Thoracic aorta (tissue), 2 donors: Measurements from ENCODE around the gene USP31. TPM values are rescaled to one million over a fixed set of nuclear protein-coding genes. Genes with fewer than 3 reads are reported as not detected.
A peak's percentile ranks its signal among the peaks of the same experiment; 100 is the strongest.

Experiments
- ATAC-seq: fragments of 150-250 bp; one replicate; pipeline ENCODE4 v1.8.0; 2017; ENCODE audit warnings: low read depth; ENCODE audit not compliant: insufficient number of reproducible peaks, low FRiP score
- DNase-seq: peaks from one replicate; pipeline ENCODE4 v3.0.0-alpha.2; 2020; ENCODE audit warnings: low spot score
- H3K27ac ChIP-seq, 2 donors: fragments of 200-600 bp; sonication (generic); 1 replicate in 1 of 2; 2 replicates in 1 of 2; pipeline ENCODE4 v1.5.1; 2016; ENCODE audit warnings: mild to moderate bottlenecking in 2 of 2, moderate library complexity in 2 of 2
- H3K27me3 ChIP-seq: fragments of 200-600 bp; sonication (generic); replicated peaks from 2 replicates; pipeline ENCODE4 v1.6.0; 2016; ENCODE audit warnings: mild to moderate bottlenecking; ENCODE audit not compliant: insufficient read depth
- H3K36me3 ChIP-seq: fragments of 200-600 bp; sonication (generic); one replicate; pipeline ENCODE4 v1.5.1; 2016
- H3K4me1 ChIP-seq, 2 donors: fragments of 200-600 bp; sonication (generic); 1 replicate in 1 of 2; 2 replicates in 1 of 2; pipeline versions ENCODE4 v1.5.1 to v1.6.0; 2016; ENCODE audit warnings: low read depth in 2 of 2, mild to moderate bottlenecking in 1 of 2; ENCODE audit not compliant: control insufficient read depth in 1 of 2
- H3K4me3 ChIP-seq: fragments of 200-600 bp; sonication (generic); 2 replicates; pipeline ENCODE4 v1.5.1; 2016; ENCODE audit warnings: mild to moderate bottlenecking
- H3K9me3 ChIP-seq: fragments of 200-600 bp; sonication (generic); 2 replicates; pipeline ENCODE4 v1.5.1; 2016
- CTCF ChIP-seq: fragments of 200-600 bp; sonication (generic); IDR thresholded peaks from one replicate; pipeline ENCODE4 v1.5.1; 2019; ENCODE audit warnings: antibody characterized with exemption
- total RNA-seq, 2 donors: library from RNA; depleted of rRNA; stranded (reverse); fragments of >200 nt; gene quantifications; one replicate each; pipeline versions ENCODE4 v1.1.0 to v1.2.3, GENCODE V29; 2016

The USP31 gene
- total RNA-seq, 2 donors from 2014 or later: 19.6 to 25.0 TPM

GRCh38 chr16:23122144-23122543, 27.1 kb downstream of the USP31 start:
- Histone ChIP-seq H3K9me3 (no peaks in the 10 kb centered on the region), H3K27me3 (no peaks in the 10 kb centered on the region), H3K4me1 (peaks cover 39 to 74% of the 10 kb centered on the region in 2 donors), H3K36me3 (no peaks in the 10 kb centered on the region), H3K27ac (no peak overlapping the region), H3K4me3 (no peak overlapping the region)
- DNase-seq: no peak
- no peak for ATAC-seq
- TF ChIP-seq CTCF: no peak

DNA sequence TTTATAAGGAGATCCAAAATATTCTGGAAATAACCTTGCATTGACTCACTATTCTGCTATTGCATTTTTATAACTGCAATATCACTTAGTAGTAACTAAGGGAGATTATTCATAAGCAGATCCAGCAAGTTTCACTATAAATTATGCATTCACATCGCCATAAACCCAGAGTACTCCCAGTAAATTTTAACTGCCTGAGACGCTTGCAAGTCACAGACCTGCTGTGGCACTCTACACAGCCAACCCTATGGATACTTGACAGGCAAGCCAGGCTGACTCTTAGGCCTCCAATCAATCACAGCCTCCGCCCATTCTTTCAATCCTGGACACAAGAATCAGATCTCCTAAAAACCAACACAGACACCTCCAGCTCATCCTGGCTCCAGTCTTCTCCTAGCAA, 28.2 kb downstream of the USP31 start:
- no peak for TF ChIP-seq CTCF
- H3K27me3 ChIP-seq: no peaks in the 10 kb centered on the region
- no peaks in the 10 kb centered on the region for H3K9me3 ChIP-seq
- H3K4me3 ChIP-seq: peak overlapping the region; percentile 5
- H3K36me3 ChIP-seq: no peaks in the 10 kb centered on the region
- peaks cover 40 to 85% of the 10 kb centered on the region in 2 donors for H3K4me1 ChIP-seq
- ATAC-seq (no peak), DNase-seq (no peak)
- H3K27ac ChIP-seq: peak overlapping the region; percentile 68 to 73

DNA sequence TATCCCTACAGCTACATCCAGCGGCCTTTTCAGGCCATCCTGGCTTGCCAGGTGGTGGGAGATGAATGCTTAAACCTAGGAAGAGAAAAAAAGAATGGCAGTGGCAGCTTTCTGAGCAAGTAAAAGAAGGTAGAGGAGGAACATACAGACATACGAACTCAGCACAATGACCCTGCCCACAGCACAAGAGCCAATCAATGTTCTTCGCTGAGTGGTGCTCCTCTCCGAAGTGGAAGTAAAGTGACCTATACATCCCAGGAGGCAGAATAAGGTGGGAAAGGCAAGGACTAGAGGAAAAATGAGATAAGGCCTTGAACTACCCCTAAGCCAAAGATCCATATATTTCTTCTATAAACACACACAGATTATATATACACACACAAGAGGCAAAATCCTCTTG, 28.7 kb downstream of the USP31 start:
- no peak for TF ChIP-seq CTCF
- peaks cover 40 to 85% of the 10 kb centered on the region in 2 donors for H3K4me1 ChIP-seq
- H3K27me3 ChIP-seq: no peaks in the 10 kb centered on the region
- DNase-seq (no peak), ATAC-seq (no peak)
- H3K27ac ChIP-seq: peak overlapping the region; percentile 68 to 71
- no peaks in the 10 kb centered on the region for H3K36me3 ChIP-seq
- no peaks in the 10 kb centered on the region for H3K9me3 ChIP-seq
- peak overlapping the region; percentile 5 for H3K4me3 ChIP-seq

- no peak for ATAC-seq
- H3K27ac ChIP-seq: peak overlapping the region; percentile 68 to 71
- H3K4me1 ChIP-seq: peaks cover 35 to 76% of the 10 kb centered on the region in 2 donors
- no peaks in the 10 kb centered on the region for H3K36me3 ChIP-seq
- no peak for DNase-seq
- H3K9me3 ChIP-seq: no peaks in the 10 kb centered on the region
- no peak overlapping the region for H3K4me3 ChIP-seq
- no peak for TF ChIP-seq CTCF
- H3K27me3 ChIP-seq: no peaks in the 10 kb centered on the region
Observed at GRCh38 chr16:23119570-23119969, 29.7 kb downstream of the USP31 start.

DNA sequence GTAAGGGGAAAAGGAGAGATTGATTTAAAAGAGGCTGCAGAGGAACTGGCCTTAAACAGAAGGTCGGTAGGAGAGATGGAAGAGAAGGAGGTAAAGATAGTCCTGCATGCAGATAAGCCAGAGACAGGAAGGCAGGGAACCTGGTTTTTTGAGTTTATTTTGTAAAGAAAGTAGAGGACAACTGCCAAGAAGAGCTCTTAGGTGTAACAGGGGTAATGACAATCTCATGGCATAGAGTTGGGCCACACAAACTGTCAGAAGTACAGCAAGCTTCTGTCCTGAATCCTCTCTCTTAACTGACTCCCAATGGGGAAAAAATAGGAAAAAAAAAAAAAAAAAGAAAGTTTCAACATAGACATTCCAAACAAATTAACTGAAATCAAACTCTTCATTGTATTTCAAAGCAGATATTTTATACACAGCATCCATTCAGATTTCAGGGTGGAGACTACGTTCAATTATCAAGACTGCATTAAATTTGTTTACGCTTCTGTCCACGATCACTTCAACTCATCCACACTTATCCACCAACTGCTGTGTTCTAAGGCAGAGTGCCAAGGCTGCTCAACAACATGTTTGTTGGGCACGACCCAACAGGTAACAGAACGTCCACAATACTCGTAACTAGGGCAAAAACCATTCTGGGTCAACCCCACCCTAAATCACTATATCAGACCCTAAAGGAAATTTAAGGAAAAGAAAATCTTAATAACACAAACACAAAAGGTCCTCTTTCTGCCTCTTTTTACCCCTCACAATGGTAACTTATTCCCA, 34.9 kb downstream of the USP31 start:
- no peak overlapping the region for H3K4me3 ChIP-seq
- H3K27me3 ChIP-seq: no peaks in the 10 kb centered on the region
- no peak overlapping the region for H3K27ac ChIP-seq
- peaks cover 9 to 41% of the 10 kb centered on the region in 2 donors for H3K4me1 ChIP-seq
- H3K9me3 ChIP-seq: no peaks in the 10 kb centered on the region
- no peaks in the 10 kb centered on the region for H3K36me3 ChIP-seq
- ATAC-seq (no peak), DNase-seq (no peak)
- TF ChIP-seq CTCF: no peak
